RWPE2 (cell line): ENCODE data around the gene MACROH2A2.

ENCODE experiments used
- ATAC-seq: fragments of 200-7000 bp; cut with Tn5 transposase; 3 replicates; pipeline ENCODE4 v1.9.1; 2021; ENCODE audit warnings: low read depth
- DNase-seq: peaks from one replicate; pipeline ENCODE4 v3.0.0-alpha.2; 2020; ENCODE audit warnings: low spot score
- H3K27ac ChIP-seq: fragments of 450-650 bp; 2 replicates; pipeline ENCODE4 v1.5.1; 2017; ENCODE audit warnings: mild to moderate bottlenecking; ENCODE audit not compliant: poor library complexity, severe bottlenecking
- H3K27me3 ChIP-seq: fragments of 250-450 bp; sonication (Bioruptor Pico); 2 replicates; pipeline ENCODE4 v1.5.1; 2021; ENCODE audit warnings: mild to moderate bottlenecking, moderate library complexity; ENCODE audit not compliant: insufficient read depth, poor library complexity, severe bottlenecking
- H3K36me3 ChIP-seq: fragments of 250-450 bp; sonication (Bioruptor Pico); 2 replicates; pipeline ENCODE4 v1.5.1; 2020; ENCODE audit warnings: low read depth, mild to moderate bottlenecking, moderate library complexity
- H3K4me1 ChIP-seq: fragments of 250-450 bp; sonication (Bioruptor Pico); 2 replicates; pipeline ENCODE4 v1.5.1; 2021; ENCODE audit warnings: mild to moderate bottlenecking, moderate library complexity; ENCODE audit not compliant: insufficient read depth, poor library complexity, severe bottlenecking
- H3K4me3 ChIP-seq: fragments of 250-450 bp; sonication (Bioruptor Pico); 2 replicates; pipeline ENCODE4 v1.5.1; 2021; ENCODE audit warnings: mild to moderate bottlenecking, moderate library complexity; ENCODE audit not compliant: severe bottlenecking
- H3K9me3 ChIP-seq: fragments of 250-450 bp; sonication (Bioruptor Pico); 2 replicates; pipeline ENCODE4 v1.5.1; 2021; ENCODE audit warnings: mild to moderate bottlenecking, moderate library complexity; ENCODE audit not compliant: severe bottlenecking
- TF ChIP-seq, protein P1 (sequence below): fragments of 450-650 bp; IDR thresholded peaks from one replicate; pipeline ENCODE4 v1.5.1; 2017; ENCODE audit warnings: mild to moderate bottlenecking, moderate library complexity; ENCODE audit not compliant: poor library complexity, severe bottlenecking

The MACROH2A2 gene

DNA sequence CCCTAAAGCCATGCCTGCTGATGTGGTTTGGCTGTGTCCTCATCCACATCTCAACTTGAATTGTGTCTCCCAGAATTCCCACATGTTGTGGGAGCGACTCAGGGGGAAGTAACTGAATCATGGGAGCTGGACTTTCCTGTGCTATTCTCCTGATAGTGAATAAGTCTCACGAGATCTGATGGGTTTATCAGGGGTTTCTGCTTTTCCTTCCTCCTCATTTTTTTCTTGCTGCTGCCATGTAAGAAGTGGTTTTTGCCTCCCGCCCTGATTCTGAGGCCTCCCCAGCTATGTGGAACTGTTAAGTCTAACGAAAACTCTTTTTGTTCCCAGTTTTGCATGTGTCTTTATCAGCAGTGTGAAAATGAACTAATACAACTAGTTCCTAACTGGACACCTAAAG, 11.8 kb downstream of the MACROH2A2 start:
- H3K36me3 ChIP-seq: no peaks in the 10 kb centered on the region
- no peak overlapping the region for H3K4me3 ChIP-seq
- TF ChIP-seq, protein P1, sequence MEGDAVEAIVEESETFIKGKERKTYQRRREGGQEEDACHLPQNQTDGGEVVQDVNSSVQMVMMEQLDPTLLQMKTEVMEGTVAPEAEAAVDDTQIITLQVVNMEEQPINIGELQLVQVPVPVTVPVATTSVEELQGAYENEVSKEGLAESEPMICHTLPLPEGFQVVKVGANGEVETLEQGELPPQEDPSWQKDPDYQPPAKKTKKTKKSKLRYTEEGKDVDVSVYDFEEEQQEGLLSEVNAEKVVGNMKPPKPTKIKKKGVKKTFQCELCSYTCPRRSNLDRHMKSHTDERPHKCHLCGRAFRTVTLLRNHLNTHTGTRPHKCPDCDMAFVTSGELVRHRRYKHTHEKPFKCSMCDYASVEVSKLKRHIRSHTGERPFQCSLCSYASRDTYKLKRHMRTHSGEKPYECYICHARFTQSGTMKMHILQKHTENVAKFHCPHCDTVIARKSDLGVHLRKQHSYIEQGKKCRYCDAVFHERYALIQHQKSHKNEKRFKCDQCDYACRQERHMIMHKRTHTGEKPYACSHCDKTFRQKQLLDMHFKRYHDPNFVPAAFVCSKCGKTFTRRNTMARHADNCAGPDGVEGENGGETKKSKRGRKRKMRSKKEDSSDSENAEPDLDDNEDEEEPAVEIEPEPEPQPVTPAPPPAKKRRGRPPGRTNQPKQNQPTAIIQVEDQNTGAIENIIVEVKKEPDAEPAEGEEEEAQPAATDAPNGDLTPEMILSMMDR: no peak
- H3K27me3 ChIP-seq: no peaks in the 10 kb centered on the region
- ATAC-seq (no peak), DNase-seq (no peak)
- H3K27ac ChIP-seq: no peak overlapping the region
- no peaks in the 10 kb centered on the region for H3K9me3 ChIP-seq
- no peaks in the 10 kb centered on the region for H3K4me1 ChIP-seq

DNA sequence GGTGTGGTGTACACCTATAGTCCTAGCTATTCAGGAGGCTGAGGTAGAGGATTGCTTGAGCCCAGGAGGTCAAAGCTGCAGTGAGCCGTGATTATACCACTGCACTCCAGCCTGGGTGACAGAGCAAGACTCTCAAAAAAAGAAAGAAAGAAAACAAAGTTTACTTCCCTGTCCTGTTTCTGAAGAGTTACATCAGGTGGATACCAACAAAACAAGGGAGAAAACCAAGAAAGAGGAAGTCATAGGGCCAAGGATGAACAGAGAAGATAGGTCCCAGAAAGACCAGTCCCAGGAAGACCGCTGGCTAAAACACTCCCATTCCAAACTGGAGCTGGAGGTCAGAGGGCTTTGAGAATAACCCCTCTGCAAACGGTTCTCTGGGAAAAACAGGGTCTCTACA, 13.5 kb downstream of the MACROH2A2 start:
- no peaks in the 10 kb centered on the region for H3K36me3 ChIP-seq
- H3K4me3 ChIP-seq: no peak overlapping the region
- no peak for DNase-seq
- TF ChIP-seq, protein P1: no peak
- no peak overlapping the region for H3K27ac ChIP-seq
- H3K9me3 ChIP-seq: no peaks in the 10 kb centered on the region
- ATAC-seq: no peak
- H3K4me1 ChIP-seq: no peaks in the 10 kb centered on the region
- H3K27me3 ChIP-seq: no peaks in the 10 kb centered on the region

DNA sequence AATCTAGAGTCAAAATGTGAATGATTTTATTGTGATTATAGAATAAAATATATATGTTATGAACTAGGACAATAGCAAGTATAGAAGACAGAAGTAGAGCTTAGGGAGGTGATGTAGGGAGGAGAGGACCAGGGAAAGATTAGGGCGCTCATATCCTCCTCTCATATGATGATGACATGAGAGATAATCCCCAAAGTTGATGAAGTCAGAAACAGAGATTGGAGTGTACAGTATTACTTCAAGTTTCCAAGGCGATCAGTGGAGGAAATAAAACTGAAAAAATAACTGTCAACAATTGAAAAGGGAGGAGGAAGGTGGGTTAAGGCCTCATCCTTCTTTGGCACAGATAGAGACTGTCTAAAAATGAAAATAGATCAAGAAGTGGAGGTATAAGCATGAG, 14.9 kb downstream of the MACROH2A2 start:
- Histone ChIP-seq H3K9me3 (no peaks in the 10 kb centered on the region), H3K4me3 (no peak overlapping the region), H3K4me1 (no peaks in the 10 kb centered on the region), H3K27ac (no peak overlapping the region), H3K27me3 (no peaks in the 10 kb centered on the region), H3K36me3 (no peaks in the 10 kb centered on the region)
- TF ChIP-seq, protein P1: no peak
- ATAC-seq (no peak), DNase-seq (no peak)

DNA sequence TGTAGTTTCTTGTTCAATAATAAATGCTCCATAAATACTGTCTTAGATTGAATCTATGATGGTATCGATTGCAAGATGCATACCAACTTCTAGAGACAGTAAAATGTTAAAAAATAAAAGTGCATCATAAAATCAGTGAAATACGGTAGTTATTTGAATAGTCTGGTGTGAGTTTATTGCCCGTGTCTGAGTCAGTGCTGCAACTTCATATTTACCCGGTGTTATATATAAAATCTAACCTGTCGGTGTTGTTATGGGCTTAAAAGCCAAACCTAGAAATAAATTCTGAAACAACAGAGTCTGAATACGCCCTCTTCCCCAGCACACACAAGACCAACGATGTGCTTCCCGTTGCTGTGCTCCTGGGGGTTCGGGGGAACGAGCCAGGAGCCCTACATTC, 16.3 kb downstream of the MACROH2A2 start:
- Histone ChIP-seq H3K4me3 (no peak overlapping the region), H3K27ac (no peak overlapping the region), H3K4me1 (no peaks in the 10 kb centered on the region), H3K36me3 (no peaks in the 10 kb centered on the region), H3K9me3 (no peaks in the 10 kb centered on the region), H3K27me3 (no peaks in the 10 kb centered on the region)
- no peak for ATAC-seq
- TF ChIP-seq, protein P1: no peak
- DNase-seq: no peak

DNA sequence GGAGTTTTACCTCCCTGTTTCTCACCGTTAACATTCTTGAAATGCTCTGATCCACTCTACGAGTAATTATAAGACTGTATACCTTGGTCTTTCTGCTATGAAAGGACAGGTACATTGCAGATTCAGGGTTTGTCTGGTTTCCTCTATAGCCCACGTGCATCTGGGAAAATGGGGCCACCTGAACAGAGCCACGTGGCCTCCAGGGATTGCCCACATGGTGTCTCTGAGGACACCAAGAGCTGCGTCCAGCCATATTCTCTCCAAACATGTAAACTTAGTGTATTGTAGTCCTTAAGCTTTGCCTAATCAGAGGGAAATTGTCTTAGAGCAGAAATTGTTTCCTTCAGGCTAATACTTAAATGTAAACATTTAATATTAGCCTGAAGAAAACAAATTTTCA, 16.7 kb downstream of the MACROH2A2 start:
- TF ChIP-seq, protein P1: no peak
- H3K27me3 ChIP-seq: no peaks in the 10 kb centered on the region
- H3K27ac ChIP-seq: no peak overlapping the region
- H3K4me1 ChIP-seq: no peaks in the 10 kb centered on the region
- no peaks in the 10 kb centered on the region for H3K9me3 ChIP-seq
- no peaks in the 10 kb centered on the region for H3K36me3 ChIP-seq
- H3K4me3 ChIP-seq: no peak overlapping the region
- ATAC-seq: no peak
- DNase-seq: no peak
